ENCODE data around the gene COL11A2.

DNA sequence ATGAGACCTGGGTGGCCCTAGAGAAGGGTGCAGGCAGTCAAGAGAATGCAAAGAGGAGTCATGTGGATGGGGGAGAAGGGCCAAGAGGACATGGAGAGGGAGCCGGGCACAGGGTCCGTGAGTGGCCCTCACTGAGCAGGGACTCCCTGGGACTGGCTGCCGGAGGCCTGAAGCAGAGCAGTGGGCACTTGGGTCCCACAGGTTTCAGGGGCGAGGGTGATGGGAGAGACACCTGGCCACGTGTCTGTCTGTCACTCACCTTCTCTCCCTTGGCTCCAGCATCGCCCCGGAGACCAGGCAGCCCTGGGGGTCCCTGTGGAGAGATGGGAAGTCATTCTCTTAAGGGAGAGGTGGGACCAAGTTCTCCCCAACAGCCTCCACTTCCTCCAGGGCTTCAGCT, 25.5 kb downstream of the COL11A2 start:
- TF ChIP-seq FOXM1 (IDR thresholded peaks at IDR 0.05; ENCODE audit: borderline replicate concordance) (no peak), ELF4 (IDR thresholded peaks at IDR 0.05) (no peak), SUZ12 (IDR thresholded peaks at IDR 0.05) (no peak), L3MBTL2 (conservative IDR thresholded peaks at IDR 0.05) (no peak), LEF1 (IDR thresholded peaks at IDR 0.05; ENCODE audit: borderline replicate concordance) (no peak), SP1 (IDR thresholded peaks at IDR 0.05) (no peak), BHLHE40 (IDR thresholded peaks at IDR 0.05; ENCODE audit: borderline replicate concordance) (no peak), TARDBP (IDR thresholded peaks at IDR 0.05) (no peak)

Measured in HEK293T (cell line).